ENCODE data around the gene OR1F1.

GRCh38 chr16:3152277-3152990 lies 35.6 kb upstream of the OR1F1 start:
- TF ChIP-seq GATA3 (IDR thresholded peaks at IDR 0.05; ENCODE audit: low read depth, low read length) (no peak), GATA2 (IDR thresholded peaks at IDR 0.05; ENCODE audit: low read depth, low read length) (peak; percentile 29; the same call in 1 of the 2 replicates)

Measured in SH-SY5Y (cell line).